Measurements from ENCODE around the gene SMURF2.

The SMURF2 gene

GRCh38 chr17:64648234-64648633 is 13.9 kb downstream of the SMURF2 start:
- POLR2A ChIA-PET, result no interaction called here
- H3K27ac ChIP-seq (ENCODE audit: insufficient read depth in 1 of 2, low read depth in 1 of 2, low read length in 2 of 2, poor library complexity in 1 of 2, severe bottlenecking in 2 of 2), result no peak overlapping the region
- peaks cover 2 to 7% (median 6%) of the 10 kb centered on the region in 4 experiments for H3K36me3 ChIP-seq (ENCODE audit: control insufficient read depth in 4 of 4, insufficient read depth in 4 of 4, low read length in 3 of 4)
- no peak for DNase-seq
- no peaks in the 10 kb centered on the region for H3K27me3 ChIP-seq (replicated peaks in 2 of 5; ENCODE audit: control insufficient read depth in 4 of 5, insufficient read depth in 5 of 5, low read length in 4 of 5)
- 100% methylated on average over 1 of the region's 1 CpG for WGBS (ENCODE audit: insufficient coverage)
- CTCF ChIA-PET, result interaction anchor here (1.1 to 4.9 kb wide), 6 partner anchors 15 to 73 kb away, joined by 3 to 19 read pairs (median 4); no protein-coding TSS in a partner anchor
- no peaks in the 10 kb centered on the region for H3K9me3 ChIP-seq (ENCODE audit: control extremely low read depth in 1 of 5, control insufficient read depth in 4 of 5, insufficient read depth in 2 of 5, low read depth in 1 of 5, low read length in 4 of 5)
- no peaks in the 10 kb centered on the region for H3K4me1 ChIP-seq (ENCODE audit: control extremely low read depth in 1 of 4, control insufficient read depth in 4 of 4, insufficient read depth in 4 of 4, low read length in 3 of 4)
- no peak overlapping the region for H3K4me3 ChIP-seq (ENCODE audit: control insufficient read depth in 1 of 7, extremely low read depth in 1 of 7, insufficient read depth in 4 of 7, low read depth in 2 of 7, low read length in 6 of 7)

- no peaks in the 10 kb centered on the region for H3K4me1 ChIP-seq (ENCODE audit: control extremely low read depth in 1 of 4, control insufficient read depth in 4 of 4, insufficient read depth in 4 of 4, low read length in 3 of 4)
- H3K27ac ChIP-seq (ENCODE audit: insufficient read depth in 1 of 2, low read depth in 1 of 2, low read length in 2 of 2, poor library complexity in 1 of 2, severe bottlenecking in 2 of 2), result no peak overlapping the region
- DNase-seq, result no peak
- CTCF ChIA-PET, result interaction anchor here (0.8 to 4.9 kb wide), 8 partner anchors 15 to 84 kb away, joined by 3 to 19 read pairs (median 4); no protein-coding TSS in a partner anchor
- WGBS (ENCODE audit: insufficient coverage), result no CpG with 5 or more reads among the region's 1 CpG
- POLR2A ChIA-PET, result no interaction called here
- no peaks in the 10 kb centered on the region for H3K9me3 ChIP-seq (ENCODE audit: control extremely low read depth in 1 of 5, control insufficient read depth in 4 of 5, insufficient read depth in 2 of 5, low read depth in 1 of 5, low read length in 4 of 5)
- H3K36me3 ChIP-seq (ENCODE audit: control insufficient read depth in 4 of 4, insufficient read depth in 4 of 4, low read length in 3 of 4), result peaks cover 2 to 7% (median 6%) of the 10 kb centered on the region in 4 experiments
- no peak overlapping the region for H3K4me3 ChIP-seq (ENCODE audit: control insufficient read depth in 1 of 7, extremely low read depth in 1 of 7, insufficient read depth in 4 of 7, low read depth in 2 of 7, low read length in 6 of 7)
- no peaks in the 10 kb centered on the region for H3K27me3 ChIP-seq (replicated peaks in 2 of 5; ENCODE audit: control insufficient read depth in 4 of 5, insufficient read depth in 5 of 5, low read length in 4 of 5)
These were observed 14.3 kb downstream of the SMURF2 start for GRCh38 chr17:64647817-64648216.

GRCh38 chr17:64639516-64639915 is 22.6 kb downstream of the SMURF2 start:
- POLR2A ChIA-PET, result interaction anchor here (0.7 kb wide), 2 partner anchors 27 to 376 kb away, joined by 3 to 6 read pairs; no protein-coding TSS in a partner anchor
- Histone ChIP-seq H3K4me3 (ENCODE audit: control insufficient read depth in 1 of 7, extremely low read depth in 1 of 7, insufficient read depth in 4 of 7, low read depth in 2 of 7, low read length in 6 of 7) (no peak overlapping the region), H3K4me1 (ENCODE audit: control extremely low read depth in 1 of 4, control insufficient read depth in 4 of 4, insufficient read depth in 4 of 4, low read length in 3 of 4) (peaks cover 0 to 25% (median 9%) of the 10 kb centered on the region in 4 experiments), H3K27ac (ENCODE audit: insufficient read depth in 1 of 2, low read depth in 1 of 2, low read length in 2 of 2, poor library complexity in 1 of 2, severe bottlenecking in 2 of 2) (no peak overlapping the region), H3K9me3 (ENCODE audit: control extremely low read depth in 1 of 5, control insufficient read depth in 4 of 5, insufficient read depth in 2 of 5, low read depth in 1 of 5, low read length in 4 of 5) (no peaks in the 10 kb centered on the region), H3K27me3 (replicated peaks in 2 of 5; ENCODE audit: control insufficient read depth in 4 of 5, insufficient read depth in 5 of 5, low read length in 4 of 5) (no peaks in the 10 kb centered on the region), H3K36me3 (ENCODE audit: control insufficient read depth in 4 of 4, insufficient read depth in 4 of 4, low read length in 3 of 4) (peaks cover 0 to 3% (median 0%) of the 10 kb centered on the region in 4 experiments)
- WGBS (ENCODE audit: insufficient coverage), result no CpG with 5 or more reads among the region's 4 CpGs
- CTCF ChIA-PET, result interaction anchor here (0.6 to 1.4 kb wide), 5 partner anchors 10 to 106 kb away, joined by 3 to 5 read pairs (median 4); no protein-coding TSS in a partner anchor
- DNase-seq, result peak in 2 of 3 donors; percentile 13 to 23

- H3K27ac ChIP-seq (ENCODE audit: insufficient read depth in 1 of 2, low read depth in 1 of 2, low read length in 2 of 2, poor library complexity in 1 of 2, severe bottlenecking in 2 of 2), result no peak overlapping the region
- H3K4me3 ChIP-seq (ENCODE audit: control insufficient read depth in 1 of 7, extremely low read depth in 1 of 7, insufficient read depth in 4 of 7, low read depth in 2 of 7, low read length in 6 of 7), result no peak overlapping the region
- H3K9me3 ChIP-seq (ENCODE audit: control extremely low read depth in 1 of 5, control insufficient read depth in 4 of 5, insufficient read depth in 2 of 5, low read depth in 1 of 5, low read length in 4 of 5), result no peaks in the 10 kb centered on the region
- ChIA-PET POLR2A (interaction anchor here (1.2 kb wide), 1 partner anchor 11 kb away, joined by 3 read pairs; no protein-coding TSS in a partner anchor), CTCF (interaction anchor here (0.7 to 1.4 kb wide), 5 partner anchors 10 to 40 kb away, joined by 3 to 5 read pairs (median 4); no protein-coding TSS in a partner anchor)
- peaks cover 0 to 25% (median 11%) of the 10 kb centered on the region in 4 experiments for H3K4me1 ChIP-seq (ENCODE audit: control extremely low read depth in 1 of 4, control insufficient read depth in 4 of 4, insufficient read depth in 4 of 4, low read length in 3 of 4)
- 4% methylated on average over 2 of the region's 2 CpGs for WGBS (ENCODE audit: insufficient coverage)
- no peaks in the 10 kb centered on the region for H3K27me3 ChIP-seq (replicated peaks in 2 of 5; ENCODE audit: control insufficient read depth in 4 of 5, insufficient read depth in 5 of 5, low read length in 4 of 5)
- peaks cover 0 to 3% (median 0%) of the 10 kb centered on the region in 4 experiments for H3K36me3 ChIP-seq (ENCODE audit: control insufficient read depth in 4 of 4, insufficient read depth in 4 of 4, low read length in 3 of 4)
- peak; percentile 29 to 83 (median 74) for DNase-seq
These were observed 23.4 kb downstream of the SMURF2 start for GRCh38 chr17:64638552-64639203.

- WGBS (ENCODE audit: insufficient coverage), result no CpG with 5 or more reads among the region's 1 CpG
- Histone ChIP-seq H3K4me1 (ENCODE audit: control extremely low read depth in 1 of 4, control insufficient read depth in 4 of 4, insufficient read depth in 4 of 4, low read length in 3 of 4) (peaks cover 0 to 25% (median 7%) of the 10 kb centered on the region in 4 experiments), H3K36me3 (ENCODE audit: control insufficient read depth in 4 of 4, insufficient read depth in 4 of 4, low read length in 3 of 4) (no peaks in the 10 kb centered on the region), H3K27me3 (replicated peaks in 2 of 5; ENCODE audit: control insufficient read depth in 4 of 5, insufficient read depth in 5 of 5, low read length in 4 of 5) (no peaks in the 10 kb centered on the region), H3K4me3 (ENCODE audit: control insufficient read depth in 1 of 7, extremely low read depth in 1 of 7, insufficient read depth in 4 of 7, low read depth in 2 of 7, low read length in 6 of 7) (no peak overlapping the region), H3K27ac (ENCODE audit: insufficient read depth in 1 of 2, low read depth in 1 of 2, low read length in 2 of 2, poor library complexity in 1 of 2, severe bottlenecking in 2 of 2) (no peak overlapping the region), H3K9me3 (ENCODE audit: control extremely low read depth in 1 of 5, control insufficient read depth in 4 of 5, insufficient read depth in 2 of 5, low read depth in 1 of 5, low read length in 4 of 5) (no peaks in the 10 kb centered on the region)
- ChIA-PET POLR2A (no interaction called here), CTCF (no interaction called here)
- peak in 2 of 3 donors; percentile 53 to 67 for DNase-seq
These were observed 26.3 kb downstream of the SMURF2 start for GRCh38 chr17:64635647-64636305.

GRCh38 chr17:64634218-64634617 is 27.9 kb downstream of the SMURF2 start:
- CTCF ChIA-PET, result interaction anchor here (1.1 to 2.9 kb wide), 4 partner anchors 11 to 45 kb away, joined by 3 to 19 read pairs (median 4); no protein-coding TSS in a partner anchor

More at GRCh38 chr17:64634218-64634617, 27.9 kb downstream of the SMURF2 start:
- DNase-seq, result no peak
- Histone ChIP-seq H3K4me1 (ENCODE audit: control extremely low read depth in 1 of 4, control insufficient read depth in 4 of 4, insufficient read depth in 4 of 4, low read length in 3 of 4) (peaks cover 0 to 16% (median 7%) of the 10 kb centered on the region in 4 experiments), H3K9me3 (ENCODE audit: control extremely low read depth in 1 of 5, control insufficient read depth in 4 of 5, insufficient read depth in 2 of 5, low read depth in 1 of 5, low read length in 4 of 5) (no peaks in the 10 kb centered on the region), H3K27ac (ENCODE audit: insufficient read depth in 1 of 2, low read depth in 1 of 2, low read length in 2 of 2, poor library complexity in 1 of 2, severe bottlenecking in 2 of 2) (no peak overlapping the region), H3K36me3 (ENCODE audit: control insufficient read depth in 4 of 4, insufficient read depth in 4 of 4, low read length in 3 of 4) (no peaks in the 10 kb centered on the region), H3K4me3 (ENCODE audit: control insufficient read depth in 1 of 7, extremely low read depth in 1 of 7, insufficient read depth in 4 of 7, low read depth in 2 of 7, low read length in 6 of 7) (no peak overlapping the region), H3K27me3 (replicated peaks in 2 of 5; ENCODE audit: control insufficient read depth in 4 of 5, insufficient read depth in 5 of 5, low read length in 4 of 5) (no peaks in the 10 kb centered on the region)
- no CpG with 5 or more reads among the region's 1 CpG for WGBS (ENCODE audit: insufficient coverage)
- POLR2A ChIA-PET, result no interaction called here
